SU-DHL-6 (cell line): Measurements from ENCODE around the gene UMAD1.

Source experiments
- H2AFZ ChIP-seq: fragments of 200-600 bp; sonication (generic); 2 replicates; pipeline ENCODE4 v1.6.1; 2014; ENCODE audit warnings: low read depth, mild to moderate bottlenecking, moderate library complexity, mixed read lengths, antibody characterized with exemption, low read length; ENCODE audit not compliant: severe bottlenecking
- H3F3A ChIP-seq: fragments of 200-600 bp; shearing (Covaris generic); 2 replicates; pipeline ENCODE4 v1.6.0; 2016; ENCODE audit warnings: antibody characterized with exemption, mild to moderate bottlenecking; ENCODE audit not compliant: insufficient read depth
- H3K27ac ChIP-seq: fragments of 200-600 bp; sonication (generic); 2 replicates; pipeline ENCODE4 v1.5.1; 2016; ENCODE audit warnings: low read depth, mild to moderate bottlenecking, low read length, moderate library complexity, mixed read lengths
- H3K27me3 ChIP-seq: fragments of 200-600 bp; sonication (generic), shearing (Covaris generic); 2 replicates; pipeline ENCODE4 v1.6.0; 2014; ENCODE audit warnings: mild to moderate bottlenecking, low read length
- H3K36me3 ChIP-seq: fragments of 200-600 bp; sonication (generic); 2 replicates; pipeline ENCODE4 v1.6.1; 2014; ENCODE audit warnings: mild to moderate bottlenecking, low read length, mixed read lengths
- H3K4me2 ChIP-seq: fragments of 300-600, 200-600 bp; shearing (Covaris generic), sonication (generic); 2 replicates; pipeline ENCODE4 v1.6.0; 2014; ENCODE audit warnings: low read length, low read depth, mild to moderate bottlenecking; ENCODE audit not compliant: poor library complexity, severe bottlenecking
- H3K4me3 ChIP-seq: fragments of 200-600 bp; sonication (generic); 2 replicates; pipeline ENCODE4 v1.5.1; 2014; ENCODE audit warnings: antibody characterized with exemption, low read length, mild to moderate bottlenecking, mixed read lengths; ENCODE audit not compliant: insufficient read depth, poor library complexity, severe bottlenecking
- H3K79me2 ChIP-seq: fragments of 200-600 bp; sonication (generic); 2 replicates; pipeline ENCODE4 v1.6.1; 2014; ENCODE audit warnings: mild to moderate bottlenecking, low read length, moderate library complexity; ENCODE audit not compliant: insufficient read depth
- H3K9ac ChIP-seq: fragments of 200-600 bp; sonication (generic); 2 replicates; pipeline ENCODE4 v1.7.0; 2014; ENCODE audit warnings: mild to moderate bottlenecking, low read length
- H3K9me2 ChIP-seq: fragments of 200-600 bp; sonication (generic); replicated peaks from 2 replicates; pipeline ENCODE4 v1.6.1; 2014; ENCODE audit warnings: low read length; ENCODE audit not compliant: insufficient read depth
- H3K9me3 ChIP-seq: fragments of 200-600 bp; sonication (generic); 2 replicates; pipeline ENCODE4 v1.6.1; 2014; ENCODE audit warnings: low read length, mixed read lengths; ENCODE audit not compliant: insufficient read depth
- H4K20me1 ChIP-seq: fragments of 200-600 bp; sonication (generic); 2 replicates; pipeline ENCODE4 v1.6.1; 2014; ENCODE audit warnings: low read depth, mild to moderate bottlenecking, antibody characterized with exemption, low read length, moderate library complexity, mixed read lengths
- CTCF ChIP-seq: fragments of 200-600 bp; sonication (generic); IDR thresholded peaks from one replicate; pipeline ENCODE4 v1.5.1; 2017; ENCODE audit warnings: antibody characterized with exemption, mild to moderate bottlenecking, low read length, moderate library complexity; ENCODE audit not compliant: insufficient read depth, poor library complexity, severe bottlenecking
- EZH2phosphoT487 ChIP-seq: fragments of 200-600 bp; sonication (generic), shearing (Covaris generic); conservative IDR thresholded peaks from 2 replicates; pipeline ENCODE4 v1.6.1; 2018; ENCODE audit warnings: mild to moderate bottlenecking, antibody characterized with exemption, low read length, moderate library complexity, mixed read lengths

The UMAD1 gene

GRCh38 chr7:7705318-7705717, 64.8 kb downstream of the UMAD1 start:
- Histone ChIP-seq H3K27me3 (no peaks in the 10 kb centered on the region), H3K9ac (no peak overlapping the region), H3K9me3 (no peaks in the 10 kb centered on the region), H3K27ac (no peak overlapping the region), H3K36me3 (no peaks in the 10 kb centered on the region), H3K4me2 (no peak overlapping the region), H3K9me2 (no peaks in the 10 kb centered on the region), H3F3A (no peaks in the 10 kb centered on the region), H4K20me1 (0 out of 2 replicates have a peak, but pooled peaks cover 4% of the 10 kb centered on the region), H3K4me3 (no peak overlapping the region), H2AFZ (no peak overlapping the region), H3K79me2 (no peaks in the 10 kb centered on the region)
- TF ChIP-seq EZH2phosphoT487 (no peak), CTCF (no peak)

DNA sequence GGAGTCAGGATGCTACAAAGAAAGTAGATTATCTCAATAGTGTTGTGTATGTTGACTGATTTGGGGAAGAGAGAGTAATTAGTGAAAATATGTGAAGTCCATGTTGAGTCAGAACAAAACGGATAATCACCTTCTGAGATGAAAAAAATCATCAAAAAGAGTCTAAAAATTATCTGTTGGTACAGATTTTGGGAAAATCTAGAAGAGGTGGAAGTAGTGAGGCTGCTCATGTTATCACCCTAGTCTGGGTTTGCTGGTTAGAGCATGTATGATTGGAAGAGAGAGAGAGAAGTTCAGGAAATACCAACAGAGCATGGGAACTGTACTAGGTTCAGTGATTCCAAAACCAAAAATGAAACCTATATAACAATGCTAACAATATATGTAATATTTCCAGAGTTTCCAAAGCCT, 65.6 kb downstream of the UMAD1 start:
- Histone ChIP-seq H3K27me3 (no peaks in the 10 kb centered on the region), H3K4me2 (no peak overlapping the region), H3K4me3 (no peak overlapping the region), H3K79me2 (no peaks in the 10 kb centered on the region), H3K9me2 (no peaks in the 10 kb centered on the region), H3K27ac (no peak overlapping the region), H3F3A (no peaks in the 10 kb centered on the region), H2AFZ (no peak overlapping the region), H3K9ac (no peak overlapping the region), H3K9me3 (no peaks in the 10 kb centered on the region), H3K36me3 (no peaks in the 10 kb centered on the region), H4K20me1 (0 out of 2 replicates have a peak, but pooled peaks cover 4% of the 10 kb centered on the region)
- TF ChIP-seq CTCF (no peak), EZH2phosphoT487 (no peak)

DNA sequence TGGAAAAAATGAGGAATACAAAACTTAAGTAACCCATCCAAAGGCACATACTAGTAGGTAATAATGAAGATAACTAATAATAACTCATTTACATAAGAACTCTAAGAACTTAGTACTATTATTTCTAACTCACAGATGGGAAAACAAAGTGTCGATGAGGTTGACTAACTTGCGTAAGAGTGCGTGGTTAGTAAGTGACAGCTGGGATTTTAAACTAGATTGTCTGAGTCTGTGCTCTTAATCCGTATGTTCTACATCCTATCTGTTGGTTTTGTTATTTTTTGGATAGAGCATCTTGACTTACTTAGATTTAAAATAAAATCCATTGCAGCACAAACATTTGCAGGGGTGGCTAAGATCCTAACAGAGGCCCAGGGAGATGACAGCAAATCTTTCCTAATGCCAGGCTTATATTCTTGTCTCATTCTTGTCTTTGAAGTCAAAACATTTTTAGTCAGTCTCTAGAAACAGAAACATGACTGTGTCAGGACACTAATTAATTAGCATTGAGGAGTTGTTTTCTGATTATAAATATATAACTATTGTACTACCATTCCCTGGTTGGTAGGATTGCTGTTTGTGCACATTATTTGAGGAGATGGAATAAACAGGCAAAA, 66.1 kb downstream of the UMAD1 start:
- no peak overlapping the region for H3K27ac ChIP-seq

More for the DNA sequence above, 66.1 kb downstream of the UMAD1 start:
- H4K20me1 ChIP-seq = 0 out of 2 replicates have a peak, but pooled peaks cover 4% of the 10 kb centered on the region
- no peaks in the 10 kb centered on the region for H3K79me2 ChIP-seq
- no peaks in the 10 kb centered on the region for H3F3A ChIP-seq
- TF ChIP-seq CTCF (no peak), EZH2phosphoT487 (no peak)
- H3K9me2 ChIP-seq = no peaks in the 10 kb centered on the region
- no peaks in the 10 kb centered on the region for H3K36me3 ChIP-seq
- H3K4me2 ChIP-seq = no peak overlapping the region
- no peaks in the 10 kb centered on the region for H3K27me3 ChIP-seq
- no peak overlapping the region for H3K4me3 ChIP-seq
- H3K9me3 ChIP-seq = no peaks in the 10 kb centered on the region
- no peak overlapping the region for H3K9ac ChIP-seq
- no peak overlapping the region for H2AFZ ChIP-seq
